ENCODE measurements around the gene NIT1.

Gene NIT1

GRCh38 chr1:161153682-161154337, 35.9 kb downstream of the NIT1 start, which contains the start of gene UFC1:
UFC1 (plus strand) TSS chr1:161153978; CDS start chr1:161153998, 20 bp downstream.
- DNase-seq: peak in 12 of 14 donors; percentile 39 to 84 (median 73)

- no peak for DNase-seq
Measured at GRCh38 chr1:161157867-161158266, 40.0 kb downstream of the NIT1 start.

- DNase-seq: no peak
Measured at GRCh38 chr1:161158316-161159010, 40.6 kb downstream of the NIT1 start.

GRCh38 chr1:161159087-161159912, 41.4 kb downstream of the NIT1 start, which contains the start of gene USP21:
USP21 (plus strand) TSS chr1:161159500; CDS start chr1:161160641, 1,141 bp downstream.
- DNase-seq: peak; percentile 31 to 96 (median 90)

GRCh38 chr1:161159913-161160243, 42.0 kb downstream of the NIT1 start:
- DNase-seq: no peak

DNA sequence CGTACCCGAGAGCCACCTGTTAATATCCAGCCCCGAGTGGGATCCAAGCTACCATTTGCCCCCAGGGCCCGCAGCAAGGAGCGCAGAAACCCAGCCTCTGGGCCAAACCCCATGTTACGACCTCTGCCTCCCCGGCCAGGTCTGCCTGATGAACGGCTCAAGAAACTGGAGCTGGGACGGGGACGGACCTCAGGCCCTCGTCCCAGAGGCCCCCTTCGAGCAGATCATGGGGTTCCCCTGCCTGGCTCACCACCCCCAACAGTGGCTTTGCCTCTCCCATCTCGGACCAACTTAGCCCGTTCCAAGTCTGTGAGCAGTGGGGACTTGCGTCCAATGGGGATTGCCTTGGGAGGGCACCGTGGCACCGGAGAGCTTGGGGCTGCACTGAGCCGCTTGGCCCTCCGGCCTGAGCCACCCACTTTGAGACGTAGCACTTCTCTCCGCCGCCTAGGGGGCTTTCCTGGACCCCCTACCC, 42.8 kb downstream of the NIT1 start:
- DNase-seq: no peak

DNA sequence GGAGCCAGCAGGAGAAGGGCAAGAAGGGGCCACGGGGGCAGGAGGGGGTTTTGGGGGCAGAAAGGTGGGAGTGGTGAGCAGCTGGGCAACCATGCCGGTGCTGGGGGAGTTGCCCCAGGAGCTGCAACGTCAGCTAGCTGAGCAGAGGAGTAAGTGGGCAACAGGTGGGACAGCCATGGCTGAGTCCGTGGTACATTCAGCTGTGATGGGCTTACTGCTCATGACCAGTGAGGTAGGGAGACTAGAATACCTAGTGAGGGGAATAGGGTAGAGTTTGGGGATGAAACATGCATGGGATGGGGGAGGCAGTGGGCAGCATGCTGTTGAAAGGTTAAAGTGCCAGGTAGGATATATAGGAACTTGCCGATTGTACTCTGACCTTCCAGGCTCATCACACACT, 43.7 kb downstream of the NIT1 start:
- DNase-seq: no peak

GRCh38 chr1:161162052-161162451, 44.1 kb downstream of the NIT1 start:
- no peak for DNase-seq

DNA sequence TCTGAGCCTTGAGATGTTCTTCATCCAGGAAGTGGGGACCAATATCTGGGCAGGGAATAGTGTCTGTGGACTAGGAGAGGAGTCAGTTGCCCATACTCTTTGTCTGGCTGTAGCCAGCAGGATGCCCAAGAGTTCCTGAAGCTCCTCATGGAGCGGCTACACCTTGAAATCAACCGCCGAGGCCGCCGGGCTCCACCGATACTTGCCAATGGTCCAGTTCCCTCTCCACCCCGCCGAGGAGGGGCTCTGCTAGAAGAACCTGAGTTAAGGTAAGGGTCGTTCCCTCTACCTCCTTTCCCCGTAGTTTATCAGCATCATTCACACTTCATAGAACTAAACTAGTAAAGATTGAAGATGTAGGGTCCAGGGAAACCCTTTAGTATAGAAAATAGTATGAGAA, 44.9 kb downstream of the NIT1 start:
- no peak for DNase-seq

GRCh38 chr1:161163793-161164192, 45.9 kb downstream of the NIT1 start:
- no peak for DNase-seq

GRCh38 chr1:161164901-161165610, 47.2 kb downstream of the NIT1 start:
- DNase-seq: peak in 1 of 14 donors; percentile 18

DNA sequence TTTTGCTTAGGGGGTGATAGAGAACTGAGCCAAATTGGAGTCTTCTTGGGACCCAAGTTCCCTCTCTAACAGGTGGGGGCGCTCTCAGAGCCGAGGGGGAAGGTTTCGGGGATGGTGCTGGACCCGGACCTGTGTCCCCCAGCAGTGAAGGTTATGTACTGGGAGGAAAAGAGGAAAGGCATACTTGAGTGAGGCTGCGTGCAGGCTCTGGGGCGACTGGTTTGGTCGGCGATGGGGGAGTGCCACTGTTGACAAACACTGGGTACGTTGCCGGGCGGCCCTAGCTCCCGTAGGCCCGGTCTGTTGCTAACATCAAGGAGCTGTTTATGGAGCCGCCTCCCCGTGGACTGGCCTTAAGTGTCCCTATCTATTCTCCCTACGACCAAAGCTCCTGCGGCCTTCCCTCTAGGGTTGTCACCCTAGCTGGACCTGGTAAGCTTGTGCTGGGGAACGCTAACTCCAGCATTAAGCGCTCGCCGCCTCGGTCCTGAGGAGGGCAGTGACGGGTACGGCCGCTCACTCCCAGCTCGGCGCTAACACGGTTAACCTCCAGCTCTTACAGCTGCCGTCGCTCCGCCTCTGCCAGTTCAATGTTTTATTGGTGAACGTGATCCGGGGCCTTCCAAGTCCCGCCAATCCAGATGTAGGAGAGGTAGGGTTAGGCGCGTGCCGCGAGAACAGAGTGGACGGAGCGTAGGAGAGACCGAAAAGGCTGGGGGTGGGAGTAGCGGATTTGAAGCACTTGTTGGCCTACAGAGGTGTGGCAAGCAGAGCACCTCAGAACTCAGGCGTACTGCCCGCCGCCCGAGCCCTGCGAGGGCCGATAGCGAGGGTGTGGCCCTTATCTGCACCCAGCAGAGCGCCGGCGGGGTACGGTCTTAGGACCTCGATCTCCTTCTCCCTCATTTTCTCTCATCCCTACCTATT, 48.1 kb downstream of the NIT1 start, which contains the start of gene PPOX:
PPOX (plus strand) TSS at position 685 of the 927 bp plus-strand sequence. CDS start 422 bp downstream, outside the sequence.
- peak; percentile 85 to 98 (median 96) for DNase-seq

DNA sequence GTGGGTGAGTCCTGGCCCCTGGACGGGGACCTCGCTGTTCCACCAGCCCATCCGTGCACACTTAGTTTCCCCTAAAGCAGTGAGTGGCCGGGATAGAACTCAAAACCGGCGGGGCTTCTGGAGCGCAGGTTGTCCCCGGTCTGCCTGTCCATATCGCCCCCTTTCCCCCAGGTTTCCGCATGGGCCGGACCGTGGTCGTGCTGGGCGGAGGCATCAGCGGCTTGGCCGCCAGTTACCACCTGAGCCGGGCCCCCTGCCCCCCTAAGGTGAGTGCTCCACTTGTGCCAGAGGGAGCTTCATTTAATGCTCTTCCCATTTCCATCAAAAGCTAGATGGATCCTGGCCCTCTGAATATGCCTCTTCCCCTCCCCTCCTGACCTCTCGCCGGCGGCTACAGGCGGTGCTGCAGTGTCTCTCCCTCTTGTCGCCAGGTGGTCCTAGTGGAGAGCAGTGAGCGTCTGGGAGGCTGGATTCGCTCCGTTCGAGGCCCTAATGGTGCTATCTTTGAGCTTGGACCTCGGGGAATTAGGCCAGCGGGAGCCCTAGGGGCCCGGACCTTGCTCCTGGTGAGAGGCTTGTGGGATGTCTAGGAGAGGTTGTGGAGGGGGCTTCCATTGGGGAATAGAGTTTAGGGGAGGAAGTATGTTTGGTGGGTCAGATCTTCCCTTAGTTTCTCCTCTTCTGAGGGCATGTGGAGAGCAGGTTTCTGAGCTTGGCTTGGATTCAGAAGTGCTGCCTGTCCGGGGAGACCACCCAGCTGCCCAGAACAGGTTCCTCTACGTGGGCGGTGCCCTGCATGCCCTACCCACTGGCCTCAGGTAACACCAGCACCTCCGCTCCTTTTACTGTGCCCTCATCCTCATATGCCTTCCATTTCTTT, 49.0 kb downstream of the NIT1 start:
- DNase-seq: peak in 2 of 14 donors; percentile 23 to 44

DNA sequence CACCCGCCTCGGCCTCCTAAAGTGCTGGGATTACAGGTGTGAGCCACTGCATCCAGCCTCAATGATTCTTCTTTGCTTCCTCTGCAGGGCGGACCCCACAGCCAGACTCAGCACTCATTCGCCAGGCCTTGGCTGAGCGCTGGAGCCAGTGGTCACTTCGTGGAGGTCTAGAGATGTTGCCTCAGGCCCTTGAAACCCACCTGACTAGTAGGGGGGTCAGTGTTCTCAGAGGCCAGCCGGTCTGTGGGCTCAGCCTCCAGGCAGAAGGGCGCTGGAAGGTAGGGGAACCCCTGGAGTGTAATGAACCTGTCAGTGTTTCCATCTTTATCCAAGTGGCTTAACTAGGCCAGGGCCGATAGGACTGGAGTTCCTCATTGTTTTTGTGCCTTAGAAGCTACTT, 51.0 kb downstream of the NIT1 start:
- DNase-seq: no peak

Measured in C1 segment of cervical spinal cord (tissue), 14 donors.